Neural progenitor cell (in vitro differentiated cells): ENCODE data around the gene PTPRN2. TPM values are rescaled to one million over a fixed set of nuclear protein-coding genes. Genes with fewer than 3 reads are reported as not detected.

Experiments
- DNase-seq: peaks from one replicate; pipeline ENCODE4 v3.0.0-alpha.2; 2016; ENCODE audit warnings: low spot score
- H2AFZ ChIP-seq: fragments of 200-600 bp; sonication (generic); replicated peaks from 2 replicates; pipeline ENCODE4 v1.6.1; 2016; ENCODE audit warnings: antibody characterized with exemption
- H3F3A ChIP-seq: fragments of 200-600 bp; sonication (generic); 2 replicates; pipeline ENCODE4 v1.6.1; 2016; ENCODE audit warnings: antibody characterized with exemption, low read depth
- H3K27ac ChIP-seq: fragments of 200-600 bp; sonication (generic); 2 replicates; pipeline ENCODE4 v1.5.1; 2016; ENCODE audit warnings: mild to moderate bottlenecking
- H3K27me3 ChIP-seq: fragments of 200-600 bp; sonication (generic); 2 replicates; pipeline ENCODE4 v1.6.1; 2016; ENCODE audit warnings: mild to moderate bottlenecking, moderate library complexity
- H3K36me3 ChIP-seq: fragments of 200-600 bp; sonication (generic); 2 replicates; pipeline ENCODE4 v1.5.1; 2016
- H3K4me1 ChIP-seq: fragments of 200-600 bp; sonication (generic); 2 replicates; pipeline ENCODE4 v1.6.1; 2016; ENCODE audit warnings: mixed run types
- H3K4me2 ChIP-seq: fragments of 200-600 bp; sonication (generic); 2 replicates; pipeline ENCODE4 v1.6.1; 2016
- H3K4me3 ChIP-seq: fragments of 200-600 bp; sonication (generic); 2 replicates; pipeline ENCODE4 v1.5.1; 2016
- H3K79me2 ChIP-seq: fragments of 200-600 bp; sonication (generic); 2 replicates; pipeline ENCODE4 v1.6.1; 2016; ENCODE audit warnings: low read depth
- H3K9ac ChIP-seq: fragments of 200-600 bp; sonication (generic); 2 replicates; pipeline ENCODE4 v1.6.1; 2016
- H3K9me3 ChIP-seq: fragments of 200-600 bp; sonication (generic); 2 replicates; pipeline ENCODE4 v1.5.1; 2016; ENCODE audit warnings: low read depth
- H4K20me1 ChIP-seq: fragments of 200-600 bp; sonication (generic); 2 replicates; pipeline ENCODE4 v1.6.1; 2016; ENCODE audit warnings: low read depth
- H3K27ac Mint-ChIP-seq: 3 replicates; pipeline ENCODE4 v1.8.0; 2021; ENCODE audit warnings: mixed read lengths
- H3K27me3 Mint-ChIP-seq: 2 replicates; pipeline ENCODE4 v1.8.0; 2022; ENCODE audit warnings: low read depth, mild to moderate bottlenecking, inconsistent platforms, moderate library complexity, mixed read lengths; ENCODE audit not compliant: insufficient read depth
- H3K36me3 Mint-ChIP-seq: 3 replicates; pipeline ENCODE4 v1.8.0; 2021; ENCODE audit warnings: mixed read lengths
- H3K4me1 Mint-ChIP-seq: 3 replicates; pipeline ENCODE4 v1.8.0; 2021; ENCODE audit warnings: mixed read lengths
- H3K4me3 Mint-ChIP-seq: 3 replicates; pipeline ENCODE4 v1.8.0; 2021; ENCODE audit warnings: mild to moderate bottlenecking, moderate library complexity, mixed read lengths
- H3K9me3 Mint-ChIP-seq: 3 replicates; pipeline ENCODE4 v1.8.0; 2020; ENCODE audit warnings: mixed read lengths
- CTCF ChIP-seq: fragments of 200-600 bp; sonication (generic); IDR thresholded peaks from 2 replicates; pipeline ENCODE4 v1.5.1; 2017; ENCODE audit warnings: antibody characterized with exemption, mild to moderate bottlenecking
- EZH2 ChIP-seq: fragments of 200-600 bp; sonication (generic); IDR thresholded peaks from 2 replicates; pipeline ENCODE4 v1.6.1; 2017; ENCODE audit warnings: antibody characterized with exemption, mild to moderate bottlenecking, moderate library complexity
- EZH2phosphoT487 ChIP-seq: fragments of 200-600 bp; sonication (generic); IDR thresholded peaks from 2 replicates; pipeline ENCODE4 v1.6.1; 2017; ENCODE audit warnings: antibody characterized with exemption
- total RNA-seq: library from RNA; depleted of rRNA; stranded (reverse); fragments of >200 nt; gene quantifications from 2 replicates; pipeline ENCODE4 v1.2.3, GENCODE V29; 2015; ENCODE audit warnings: low replicate concordance

PTPRN2 gene
- total RNA-seq, 1 donor from 2014 or later = 3.0 TPM

- Mint-ChIP-seq H3K9me3 (peaks cover 3% of the 10 kb centered on the region), H3K4me3 (no peak overlapping the region), H3K4me1 (no peaks in the 10 kb centered on the region), H3K27me3 (peaks cover 5% of the 10 kb centered on the region), H3K27ac (no peak overlapping the region), H3K36me3 (no peaks in the 10 kb centered on the region)
- Histone ChIP-seq H4K20me1 (no peaks in the 10 kb centered on the region), H3K9me3 (no peaks in the 10 kb centered on the region), H3K4me2 (no peak overlapping the region), H2AFZ (no peak overlapping the region), H3K4me1 (no peaks in the 10 kb centered on the region), H3F3A (no peaks in the 10 kb centered on the region), H3K4me3 (no peak overlapping the region), H3K27me3 (no peaks in the 10 kb centered on the region), H3K79me2 (no peaks in the 10 kb centered on the region), H3K36me3 (no peaks in the 10 kb centered on the region), H3K9ac (no peak overlapping the region), H3K27ac (no peak overlapping the region)
- no peak for DNase-seq
- no peak for TF ChIP-seq EZH2
- TF ChIP-seq CTCF = no peak
- no peak for TF ChIP-seq EZH2phosphoT487
Measured at GRCh38 chr7:158558816-158559215, 28.8 kb downstream of the PTPRN2 start.

- H3F3A ChIP-seq = no peaks in the 10 kb centered on the region
- no peaks in the 10 kb centered on the region for H4K20me1 ChIP-seq
- H3K4me1 Mint-ChIP-seq = no peaks in the 10 kb centered on the region
- H3K27me3 ChIP-seq = no peaks in the 10 kb centered on the region
- DNase-seq = no peak
- no peaks in the 10 kb centered on the region for H3K4me1 ChIP-seq
- no peak overlapping the region for H3K27ac ChIP-seq
- H3K36me3 Mint-ChIP-seq = no peaks in the 10 kb centered on the region
- H3K27ac Mint-ChIP-seq = no peak overlapping the region
- H2AFZ ChIP-seq = no peak overlapping the region
- TF ChIP-seq EZH2phosphoT487 (no peak), CTCF (no peak), EZH2 (no peak)
- H3K9me3 ChIP-seq = no peaks in the 10 kb centered on the region
- H3K4me3 ChIP-seq = no peak overlapping the region
- no peaks in the 10 kb centered on the region for H3K79me2 ChIP-seq
- H3K9me3 Mint-ChIP-seq = peaks cover 3% of the 10 kb centered on the region
- no peak overlapping the region for H3K4me2 ChIP-seq
- no peak overlapping the region for H3K4me3 Mint-ChIP-seq
- no peaks in the 10 kb centered on the region for H3K36me3 ChIP-seq
- H3K9ac ChIP-seq = no peak overlapping the region
- peaks cover 10% of the 10 kb centered on the region for H3K27me3 Mint-ChIP-seq
Measured at GRCh38 chr7:158557441-158557755, 30.2 kb downstream of the PTPRN2 start.

- no peak for DNase-seq
- H3K9me3 Mint-ChIP-seq = peaks cover 3% of the 10 kb centered on the region
- H3K36me3 Mint-ChIP-seq = no peaks in the 10 kb centered on the region
Measured at GRCh38 chr7:158556721-158557440, 30.7 kb downstream of the PTPRN2 start.

More at GRCh38 chr7:158556721-158557440, 30.7 kb downstream of the PTPRN2 start:
- no peak overlapping the region for H3K9ac ChIP-seq
- H3F3A ChIP-seq = no peaks in the 10 kb centered on the region
- no peaks in the 10 kb centered on the region for H3K4me1 ChIP-seq
- TF ChIP-seq CTCF = no peak
- no peak for TF ChIP-seq EZH2
- TF ChIP-seq EZH2phosphoT487 = no peak
- no peak overlapping the region for H3K4me3 ChIP-seq
- H3K4me1 Mint-ChIP-seq = no peaks in the 10 kb centered on the region
- no peak overlapping the region for H3K27ac ChIP-seq
- no peak overlapping the region for H2AFZ ChIP-seq
- no peaks in the 10 kb centered on the region for H3K79me2 ChIP-seq
- no peak overlapping the region for H3K4me2 ChIP-seq
- H3K4me3 Mint-ChIP-seq = no peak overlapping the region
- no peaks in the 10 kb centered on the region for H3K9me3 ChIP-seq
- peaks cover 11% of the 10 kb centered on the region for H3K27me3 Mint-ChIP-seq
- H4K20me1 ChIP-seq = no peaks in the 10 kb centered on the region
- H3K36me3 ChIP-seq = no peaks in the 10 kb centered on the region
- no peaks in the 10 kb centered on the region for H3K27me3 ChIP-seq
- H3K27ac Mint-ChIP-seq = no peak overlapping the region
